ENCODE data around the gene OXSR1. TPM values are rescaled to one million over a fixed set of nuclear protein-coding genes. Genes with fewer than 3 reads are reported as not detected.

OXSR1 gene
- total and polyA plus RNA-seq, 10 of the 15 experiments (the other 5 are each of a cell fraction or from before 2014, with no cell fraction given), result 12.4 to 54.6 (median 35.7) TPM

DNA sequence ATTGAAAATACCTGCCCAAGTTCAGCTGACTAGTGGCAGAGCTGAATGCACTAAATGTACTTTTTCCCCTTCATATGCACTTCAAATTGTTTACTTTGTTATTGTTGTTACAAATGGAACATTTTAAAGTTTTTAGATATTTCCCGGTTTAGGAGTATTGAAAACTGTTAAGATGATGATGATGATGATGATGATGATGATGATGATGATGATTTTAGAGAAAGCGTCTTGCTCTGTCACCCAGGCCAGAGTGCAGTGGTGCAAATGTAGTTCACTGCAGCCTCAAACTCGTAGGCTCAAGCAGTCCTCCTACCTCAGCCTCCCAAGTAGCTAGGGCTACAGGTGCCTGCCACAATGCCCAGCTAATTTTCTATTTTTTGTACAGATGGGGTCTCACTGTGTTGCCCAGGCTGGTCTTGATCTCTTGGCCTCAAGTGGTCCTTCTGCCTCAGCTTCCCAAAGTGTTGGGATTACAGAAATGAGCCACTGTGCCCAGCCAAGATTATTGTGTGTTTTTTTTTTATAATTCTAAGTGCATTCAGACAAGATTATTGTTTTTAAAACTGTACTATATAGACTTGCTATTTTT lies 54.4 kb downstream of the OXSR1 start:
- CTCF ChIA-PET, result interaction anchor here (1.0 kb wide), 1 partner anchor 14 kb away, joined by 3 read pairs; no protein-coding TSS in a partner anchor
- H3K27me3 ChIP-seq (replicated peaks in 1 of 2; ENCODE audit: control insufficient read depth in 2 of 2, insufficient read depth in 2 of 2, low read length in 1 of 2), result no peaks in the 10 kb centered on the region
- RAD21 ChIA-PET (ENCODE audit: unreplicated experiment), result no interaction called here
- BruUV-seq (replicated peaks), result no TSS peak
- peaks cover under 1% of the 10 kb centered on the region for H3K79me2 ChIP-seq (ENCODE audit: control insufficient read depth, insufficient read depth, low read length)
- peaks cover 5 to 19% of the 10 kb centered on the region in 2 experiments; a peak in 2 of 4 replicates for H3K36me3 ChIP-seq (ENCODE audit: control insufficient read depth in 2 of 2, insufficient read depth in 2 of 2, low read length in 1 of 2)
- TF ChIP-seq CHD4 (IDR thresholded peaks at IDR 0.05) (no peak), SRF (IDR thresholded peaks at IDR 0.05; ENCODE audit: low read depth in 2 of 2, low read length in 2 of 2) (no peak)
- 100% methylated on average over 3 of the region's 3 CpGs for WGBS (ENCODE audit: insufficient coverage, insufficient replicate concordance, low lambda C conversion rate, missing lambda C conversion rate)
- FAIRE-seq (no peak), DNase-seq (ENCODE audit: low read depth, low spot score) (no peak), ATAC-seq (no peak)
- no peak overlapping the region for H3K27ac ChIP-seq (ENCODE audit: control insufficient read depth, insufficient read depth)
- H3K4me2 ChIP-seq (ENCODE audit: control insufficient read depth, insufficient read depth), result no peak overlapping the region
- H3K9ac ChIP-seq (ENCODE audit: control insufficient read depth, insufficient read depth, low read length), result no peak overlapping the region
- SMC1A ChIA-PET (ENCODE audit: uncharacterized antibody, unreplicated experiment), result interaction anchor here (1.1 to 1.8 kb wide), 3 partner anchors 10 to 62 kb away, joined by 3 to 8 read pairs (median 5); no protein-coding TSS in a partner anchor
- intact Hi-C loops (cut with micrococcal nuclease; ENCODE audit: unreplicated experiment), result no loop called here
- no peaks in the 10 kb centered on the region for H4K20me1 ChIP-seq (ENCODE audit: control insufficient read depth, insufficient read depth)
- H3K9me3 ChIP-seq (replicated peaks; ENCODE audit: control insufficient read depth, insufficient read depth, low read length), result no peaks in the 10 kb centered on the region
- H3K4me1 ChIP-seq (ENCODE audit: control insufficient read depth, insufficient read depth, low read length), result no peaks in the 10 kb centered on the region
- POLR2A ChIA-PET, result interaction anchor here (1.0 to 1.2 kb wide), 2 partner anchors 9 to 54 kb away, joined by 3 to 4 read pairs; partner anchors contain the start of gene OXSR1
- no peak overlapping the region for H3K4me3 ChIP-seq
- H2AFZ ChIP-seq (ENCODE audit: control insufficient read depth, low read depth, low read length), result no peak overlapping the region
- in situ Hi-C loops (cut with MboI), result no loop called here

DNA sequence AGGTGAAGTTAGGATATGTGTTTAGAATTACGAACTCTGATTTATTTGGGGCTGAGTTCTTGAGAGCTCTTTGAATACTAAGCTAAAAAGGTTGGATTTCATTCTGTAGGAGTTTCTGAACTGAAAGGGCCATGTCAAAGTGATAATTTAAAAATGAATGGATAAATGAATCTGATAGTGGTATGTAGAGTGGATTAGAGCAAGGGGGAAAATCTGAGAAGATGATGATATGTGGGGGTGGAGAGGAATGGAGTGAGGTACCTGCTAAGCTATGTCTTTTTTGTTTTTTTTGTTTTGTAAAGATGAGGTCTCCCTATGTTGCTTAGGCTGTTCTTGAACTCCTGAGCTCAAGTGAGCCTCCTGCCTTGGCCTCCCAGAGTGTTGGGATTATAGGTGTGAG lies 55.7 kb downstream of the OXSR1 start:
- in situ Hi-C loops (cut with MboI), result no loop called here

More for the DNA sequence above, 55.7 kb downstream of the OXSR1 start:
- no peak overlapping the region for H3K4me3 ChIP-seq
- H2AFZ ChIP-seq (ENCODE audit: control insufficient read depth, low read depth, low read length), result no peak overlapping the region
- 95% methylated on average over 1 of the region's 1 CpG for WGBS (ENCODE audit: insufficient coverage, insufficient replicate concordance, low lambda C conversion rate, missing lambda C conversion rate)
- BruUV-seq (replicated peaks), result no TSS peak
- no peaks in the 10 kb centered on the region for H3K4me1 ChIP-seq (ENCODE audit: control insufficient read depth, insufficient read depth, low read length)
- DNase-seq (ENCODE audit: low read depth, low spot score) (no peak), FAIRE-seq (no peak), ATAC-seq (no peak)
- intact Hi-C loops (cut with micrococcal nuclease; ENCODE audit: unreplicated experiment), result no loop called here
- H3K36me3 ChIP-seq (ENCODE audit: control insufficient read depth in 2 of 2, insufficient read depth in 2 of 2, low read length in 1 of 2), result peaks cover 5 to 27% of the 10 kb centered on the region in 2 experiments; a peak in 2 of 4 replicates
- TF ChIP-seq, protein P1, sequence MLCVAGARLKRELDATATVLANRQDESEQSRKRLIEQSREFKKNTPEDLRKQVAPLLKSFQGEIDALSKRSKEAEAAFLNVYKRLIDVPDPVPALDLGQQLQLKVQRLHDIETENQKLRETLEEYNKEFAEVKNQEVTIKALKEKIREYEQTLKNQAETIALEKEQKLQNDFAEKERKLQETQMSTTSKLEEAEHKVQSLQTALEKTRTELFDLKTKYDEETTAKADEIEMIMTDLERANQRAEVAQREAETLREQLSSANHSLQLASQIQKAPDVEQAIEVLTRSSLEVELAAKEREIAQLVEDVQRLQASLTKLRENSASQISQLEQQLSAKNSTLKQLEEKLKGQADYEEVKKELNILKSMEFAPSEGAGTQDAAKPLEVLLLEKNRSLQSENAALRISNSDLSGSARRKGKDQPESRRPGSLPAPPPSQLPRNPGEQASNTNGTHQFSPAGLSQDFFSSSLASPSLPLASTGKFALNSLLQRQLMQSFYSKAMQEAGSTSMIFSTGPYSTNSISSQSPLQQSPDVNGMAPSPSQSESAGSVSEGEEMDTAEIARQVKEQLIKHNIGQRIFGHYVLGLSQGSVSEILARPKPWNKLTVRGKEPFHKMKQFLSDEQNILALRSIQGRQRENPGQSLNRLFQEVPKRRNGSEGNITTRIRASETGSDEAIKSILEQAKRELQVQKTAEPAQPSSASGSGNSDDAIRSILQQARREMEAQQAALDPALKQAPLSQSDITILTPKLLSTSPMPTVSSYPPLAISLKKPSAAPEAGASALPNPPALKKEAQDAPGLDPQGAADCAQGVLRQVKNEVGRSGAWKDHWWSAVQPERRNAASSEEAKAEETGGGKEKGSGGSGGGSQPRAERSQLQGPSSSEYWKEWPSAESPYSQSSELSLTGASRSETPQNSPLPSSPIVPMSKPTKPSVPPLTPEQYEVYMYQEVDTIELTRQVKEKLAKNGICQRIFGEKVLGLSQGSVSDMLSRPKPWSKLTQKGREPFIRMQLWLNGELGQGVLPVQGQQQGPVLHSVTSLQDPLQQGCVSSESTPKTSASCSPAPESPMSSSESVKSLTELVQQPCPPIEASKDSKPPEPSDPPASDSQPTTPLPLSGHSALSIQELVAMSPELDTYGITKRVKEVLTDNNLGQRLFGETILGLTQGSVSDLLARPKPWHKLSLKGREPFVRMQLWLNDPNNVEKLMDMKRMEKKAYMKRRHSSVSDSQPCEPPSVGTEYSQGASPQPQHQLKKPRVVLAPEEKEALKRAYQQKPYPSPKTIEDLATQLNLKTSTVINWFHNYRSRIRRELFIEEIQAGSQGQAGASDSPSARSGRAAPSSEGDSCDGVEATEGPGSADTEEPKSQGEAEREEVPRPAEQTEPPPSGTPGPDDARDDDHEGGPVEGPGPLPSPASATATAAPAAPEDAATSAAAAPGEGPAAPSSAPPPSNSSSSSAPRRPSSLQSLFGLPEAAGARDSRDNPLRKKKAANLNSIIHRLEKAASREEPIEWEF (IDR thresholded peaks at IDR 0.05; ENCODE audit: insufficient replicate concordance, low read depth, low read length), result no peak
- TF ChIP-seq NBN (IDR thresholded peaks at IDR 0.05) (no peak), ETV6 (conservative IDR thresholded peaks at IDR 0.05 in 1 of 2, IDR thresholded peaks at IDR 0.05 in 1 of 2; ENCODE audit: borderline replicate concordance in 1 of 2, low read depth in 1 of 2) (no peak)
- TF ChIP-seq, protein P2, sequence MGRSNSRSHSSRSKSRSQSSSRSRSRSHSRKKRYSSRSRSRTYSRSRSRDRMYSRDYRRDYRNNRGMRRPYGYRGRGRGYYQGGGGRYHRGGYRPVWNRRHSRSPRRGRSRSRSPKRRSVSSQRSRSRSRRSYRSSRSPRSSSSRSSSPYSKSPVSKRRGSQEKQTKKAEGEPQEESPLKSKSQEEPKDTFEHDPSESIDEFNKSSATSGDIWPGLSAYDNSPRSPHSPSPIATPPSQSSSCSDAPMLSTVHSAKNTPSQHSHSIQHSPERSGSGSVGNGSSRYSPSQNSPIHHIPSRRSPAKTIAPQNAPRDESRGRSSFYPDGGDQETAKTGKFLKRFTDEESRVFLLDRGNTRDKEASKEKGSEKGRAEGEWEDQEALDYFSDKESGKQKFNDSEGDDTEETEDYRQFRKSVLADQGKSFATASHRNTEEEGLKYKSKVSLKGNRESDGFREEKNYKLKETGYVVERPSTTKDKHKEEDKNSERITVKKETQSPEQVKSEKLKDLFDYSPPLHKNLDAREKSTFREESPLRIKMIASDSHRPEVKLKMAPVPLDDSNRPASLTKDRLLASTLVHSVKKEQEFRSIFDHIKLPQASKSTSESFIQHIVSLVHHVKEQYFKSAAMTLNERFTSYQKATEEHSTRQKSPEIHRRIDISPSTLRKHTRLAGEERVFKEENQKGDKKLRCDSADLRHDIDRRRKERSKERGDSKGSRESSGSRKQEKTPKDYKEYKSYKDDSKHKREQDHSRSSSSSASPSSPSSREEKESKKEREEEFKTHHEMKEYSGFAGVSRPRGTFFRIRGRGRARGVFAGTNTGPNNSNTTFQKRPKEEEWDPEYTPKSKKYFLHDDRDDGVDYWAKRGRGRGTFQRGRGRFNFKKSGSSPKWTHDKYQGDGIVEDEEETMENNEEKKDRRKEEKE (IDR thresholded peaks at IDR 0.05), result no peak
- no peaks in the 10 kb centered on the region for H3K9me3 ChIP-seq (replicated peaks; ENCODE audit: control insufficient read depth, insufficient read depth, low read length)
- ChIA-PET CTCF (no interaction called here), POLR2A (interaction anchor here (1.3 kb wide), 1 partner anchor 10 kb away, joined by 4 read pairs; no protein-coding TSS in a partner anchor), SMC1A (ENCODE audit: uncharacterized antibody, unreplicated experiment) (interaction anchor here (0.8 to 1.3 kb wide), 4 partner anchors 11 to 19 kb away, joined by 3 to 7 read pairs (median 4); no protein-coding TSS in a partner anchor), RAD21 (ENCODE audit: unreplicated experiment) (no interaction called here)
- no peak overlapping the region for H3K4me2 ChIP-seq (ENCODE audit: control insufficient read depth, insufficient read depth)
- H3K9ac ChIP-seq (ENCODE audit: control insufficient read depth, insufficient read depth, low read length), result no peak overlapping the region
- H3K27ac ChIP-seq (ENCODE audit: control insufficient read depth, insufficient read depth), result no peak overlapping the region
- H3K79me2 ChIP-seq (ENCODE audit: control insufficient read depth, insufficient read depth, low read length), result no peaks in the 10 kb centered on the region; the same call in 1 of the 2 replicates
- no peaks in the 10 kb centered on the region for H4K20me1 ChIP-seq (ENCODE audit: control insufficient read depth, insufficient read depth)
- no peaks in the 10 kb centered on the region for H3K27me3 ChIP-seq (replicated peaks in 1 of 2; ENCODE audit: control insufficient read depth in 2 of 2, insufficient read depth in 2 of 2, low read length in 1 of 2)

Measured in GM12878 (cell line).